Heart left ventricle (tissue), 13 donors: ENCODE measurements around the gene NTF3.

Experiments used
- CTCF ChIP-seq, 12 donors: fragments of 200-600 bp; sonication (generic) in 4 of 12; IDR thresholded peaks; one replicate each; pipeline versions ENCODE4 v1.5.0 to v1.8.0; 2018 to 2022; ENCODE audit warnings: antibody characterized with exemption in 12 of 12, mild to moderate bottlenecking in 5 of 12
- POLR2A ChIP-seq, 2 donors: fragments of 450-650 bp; IDR thresholded peaks; one replicate each; pipeline ENCODE4 v1.6.1; 2017; ENCODE audit warnings: antibody characterized with exemption in 2 of 2, mild to moderate bottlenecking in 2 of 2, moderate library complexity in 2 of 2
- donor health status: ischemic (EF 13 %, LVEDD 7.1; RV severe dilation, severe dysfunction).
- donor health status: DM: no; HTN: yes; CAD: no.
- donor health status: DM: no; HTN: no; CAD: no.
- donor health status: ischemic (EF 25% LVEDD 6.9; RV normal size, moderate dysfunction).
- donor health status: ischemic (EF 25% LVEDD 5.7; RV mildly dilated, moderate dysfunction).
- donor health status: ischemic (EF 35%, LVEDD 5.7; RV mildly dilated, moderate dysfunction).
- donor health status: nonischemic (EF 11% LVEDD 7.7; RV severe dilation, severe dysfunction).
- donor health status: DM: yes; HTN: yes; CAD: no.
- donor health status: PGD.
- donor health status: ischemic (EF 29% LVEDD 5.4; RV normal size, mild dysfunction).
- donor health status: nonischemic (EF 23%, LVEDD 6.1; RV moderate dilation, normal function).

- TF ChIP-seq CTCF (IDR thresholded peaks at IDR 0.05) (peak; percentile 15 to 67 (median 54)), POLR2A (IDR thresholded peaks at IDR 0.05) (no peak)
These were observed 3.3 kb upstream of the NTF3 start for GRCh38 chr12:5428332-5429221.
